LNCAP (cell line): ENCODE measurements around the gene SORCS2.

Source experiments
- TF ChIP-seq, protein P1 (sequence below): fragments of 450-650 bp; IDR thresholded peaks from 2 replicates; pipeline ENCODE4 v1.5.1; 2017; ENCODE audit warnings: mild to moderate bottlenecking

SORCS2 gene

DNA sequence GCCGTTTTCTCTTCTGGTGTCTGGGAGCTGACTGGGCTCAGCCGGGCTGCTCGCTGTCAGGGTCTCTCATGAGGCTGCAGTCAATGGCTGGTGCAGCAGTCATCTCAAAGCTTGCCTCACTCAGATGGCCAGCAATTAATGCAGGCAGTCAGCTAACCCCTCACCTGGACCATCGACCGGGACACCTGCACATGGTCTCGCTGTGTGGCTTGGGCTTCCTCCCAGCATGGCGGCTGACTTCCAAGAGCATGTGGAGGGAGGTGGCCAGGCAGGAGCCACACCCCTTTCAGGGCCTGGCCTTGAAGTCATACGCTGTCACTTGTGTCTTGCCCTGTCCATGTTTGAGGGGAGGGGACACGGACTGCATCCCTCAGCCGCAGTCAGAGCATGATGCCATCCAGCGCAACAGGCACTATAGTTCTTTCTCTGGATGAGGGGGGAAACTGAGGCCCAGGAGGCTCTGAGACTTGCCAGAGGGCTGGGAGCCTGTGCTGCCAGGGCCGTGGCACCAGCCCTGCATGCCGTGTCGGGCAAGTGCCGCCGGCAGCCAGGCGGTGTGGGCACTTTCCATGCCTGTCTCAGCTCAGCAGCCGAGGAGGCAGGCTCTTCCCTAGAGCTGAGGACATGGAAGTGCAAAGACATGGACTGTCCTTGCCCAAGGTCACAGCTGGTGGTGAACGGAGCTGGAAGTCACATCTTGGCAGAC, 545.6 kb downstream of the SORCS2 start:
- TF ChIP-seq, protein P1, sequence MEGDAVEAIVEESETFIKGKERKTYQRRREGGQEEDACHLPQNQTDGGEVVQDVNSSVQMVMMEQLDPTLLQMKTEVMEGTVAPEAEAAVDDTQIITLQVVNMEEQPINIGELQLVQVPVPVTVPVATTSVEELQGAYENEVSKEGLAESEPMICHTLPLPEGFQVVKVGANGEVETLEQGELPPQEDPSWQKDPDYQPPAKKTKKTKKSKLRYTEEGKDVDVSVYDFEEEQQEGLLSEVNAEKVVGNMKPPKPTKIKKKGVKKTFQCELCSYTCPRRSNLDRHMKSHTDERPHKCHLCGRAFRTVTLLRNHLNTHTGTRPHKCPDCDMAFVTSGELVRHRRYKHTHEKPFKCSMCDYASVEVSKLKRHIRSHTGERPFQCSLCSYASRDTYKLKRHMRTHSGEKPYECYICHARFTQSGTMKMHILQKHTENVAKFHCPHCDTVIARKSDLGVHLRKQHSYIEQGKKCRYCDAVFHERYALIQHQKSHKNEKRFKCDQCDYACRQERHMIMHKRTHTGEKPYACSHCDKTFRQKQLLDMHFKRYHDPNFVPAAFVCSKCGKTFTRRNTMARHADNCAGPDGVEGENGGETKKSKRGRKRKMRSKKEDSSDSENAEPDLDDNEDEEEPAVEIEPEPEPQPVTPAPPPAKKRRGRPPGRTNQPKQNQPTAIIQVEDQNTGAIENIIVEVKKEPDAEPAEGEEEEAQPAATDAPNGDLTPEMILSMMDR: no peak

GRCh38 chr4:7738458-7739076, 546.2 kb downstream of the SORCS2 start:
- TF ChIP-seq, protein P1: no peak

GRCh38 chr4:7739077-7739917, 547.0 kb downstream of the SORCS2 start:
- TF ChIP-seq, protein P1: no peak

DNA sequence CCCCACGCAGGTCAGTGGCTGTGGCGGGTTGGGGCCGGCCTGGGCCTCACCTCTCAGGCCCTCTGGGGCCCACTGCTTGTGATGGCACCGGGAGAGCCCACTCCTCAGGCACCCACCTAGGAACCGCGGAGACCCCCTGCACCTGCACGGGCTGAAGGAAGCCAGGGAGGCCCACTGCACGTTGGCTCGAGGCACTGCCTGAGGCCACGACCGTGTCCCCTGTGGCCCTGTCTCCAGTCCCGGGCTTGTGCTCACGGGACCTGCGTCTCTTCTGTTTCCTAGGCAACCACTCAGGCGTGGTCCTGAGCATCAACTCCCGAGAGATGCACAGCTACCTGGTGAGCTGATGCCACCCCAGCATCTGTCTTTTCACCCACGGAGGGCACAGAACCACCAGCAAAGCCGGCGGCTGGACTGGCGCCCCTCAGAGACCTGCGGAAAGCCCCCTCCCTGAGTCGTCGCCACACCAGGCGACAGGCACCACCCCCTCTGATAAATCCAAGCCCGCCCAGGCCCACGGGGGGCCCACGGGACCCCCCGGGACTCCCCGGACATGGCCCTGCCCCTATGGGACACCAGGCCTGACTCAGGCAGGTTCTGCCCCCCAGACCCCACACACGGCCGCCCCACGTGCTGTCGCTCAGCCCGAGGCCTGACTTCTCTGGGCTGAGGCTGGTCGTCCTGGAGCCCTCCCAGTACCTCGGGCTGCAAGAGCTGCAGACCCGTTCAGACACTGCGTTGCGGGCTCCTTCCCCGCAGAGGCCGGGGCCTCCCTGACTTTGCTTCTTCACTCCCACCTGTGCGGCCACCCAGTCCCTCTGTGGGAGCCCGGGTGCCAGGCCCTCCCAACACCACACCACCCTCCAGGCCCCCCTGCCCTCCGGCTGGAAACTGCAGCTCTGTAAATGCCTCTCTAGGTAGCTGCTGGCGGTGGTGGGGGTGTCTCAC, 547.9 kb downstream of the SORCS2 start:
- TF ChIP-seq, protein P1: no peak

DNA sequence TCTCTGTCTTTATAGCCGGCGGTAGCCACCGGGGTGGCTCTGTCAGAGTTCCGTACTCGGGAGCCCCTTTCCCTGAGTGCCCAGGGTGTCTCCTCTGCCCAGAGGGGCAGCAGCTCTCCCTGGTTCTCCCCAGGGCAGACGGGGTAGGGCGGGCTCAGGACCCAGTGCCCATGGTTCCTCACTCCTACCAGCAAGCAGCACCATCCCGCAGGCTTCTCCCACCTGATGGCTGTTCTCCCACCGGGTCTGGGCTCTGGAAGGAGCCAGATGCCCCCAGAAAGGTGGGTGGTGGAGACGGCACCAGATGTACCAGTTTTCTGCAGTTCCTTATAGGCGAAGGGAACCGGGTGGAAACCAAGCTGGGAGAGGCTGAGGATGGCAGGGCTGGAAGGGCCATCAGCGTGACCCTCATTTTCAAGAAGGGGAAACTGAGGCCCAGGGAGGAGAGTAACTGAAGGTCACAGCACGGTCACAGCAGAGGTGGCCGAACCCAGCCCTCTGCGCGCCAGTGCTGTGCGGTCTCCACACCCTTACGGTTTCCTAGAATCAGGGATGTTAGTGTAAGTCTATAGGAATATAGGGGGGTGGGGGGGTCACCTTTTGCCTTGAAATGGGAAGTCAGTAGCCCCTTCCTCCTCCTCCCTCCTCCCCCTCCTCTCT, 548.7 kb downstream of the SORCS2 start:
- TF ChIP-seq, protein P1: no peak

- TF ChIP-seq, protein P1: no peak
These were observed 549.8 kb downstream of the SORCS2 start for GRCh38 chr4:7741946-7742806.
